Muscle of back (tissue), 13 donors: ENCODE data around the gene LACTB. TPM values are rescaled to one million over a fixed set of nuclear protein-coding genes. Genes with fewer than 3 reads are reported as not detected.
A peak's percentile ranks its signal among the peaks of the same experiment; 100 is the strongest.

Experiments used
- DNase-seq, 3 donors: peaks; one replicate each; pipeline versions ENCODE4 v3.0.0 to v3.0.0-alpha.2; 2013
- long read RNA-seq, 9 donors: transcript quantifications; one replicate each; lab custom pipeline, GENCODE V29; 2026
- polyA plus RNA-seq, 10 donors: library from polyadenylated mRNA; unstranded; fragments of 120-200 nt; gene quantifications; one replicate each; pipeline ENCODE4 v1.2.1, GENCODE V29; 2013; ENCODE audit not compliant: insufficient read length in 10 of 10

LACTB gene
- 10 to 100 TPM; 13.1 to 24.5 (median 16.0) TPM for polyA plus RNA-seq
- long read RNA-seq, donor 1, transcript LACTB-201 (6 exons, 1,972 nt), result major isoform, 6 of 7 reads
- long read RNA-seq, donor 1, partial matches to known transcripts, result 0 of 7 reads
- long read RNA-seq, donor 1, other reads (novel, unspliced or antisense), result 0 of 7 reads
- long read RNA-seq, donor 2, transcript LACTB-201 (6 exons, 1,972 nt), result major isoform, 6 of 7 reads
- long read RNA-seq, donor 2, partial matches to known transcripts, result 0 of 7 reads
- long read RNA-seq, donor 2, other reads (novel, unspliced or antisense), result 0 of 7 reads
- long read RNA-seq, donor 3, result 0 reads
- long read RNA-seq, donor 4, partial matches to known transcripts, result 0 of 4 reads
- long read RNA-seq, donor 4, other reads (novel, unspliced or antisense), result 0 of 4 reads
- long read RNA-seq, donor 5, partial matches to known transcripts, result 26 of 212 reads
- long read RNA-seq, donor 5, other reads (novel, unspliced or antisense), result 183 of 212 reads
- long read RNA-seq, donor 6, partial matches to known transcripts, result 0 of 6 reads
- long read RNA-seq, donor 6, other reads (novel, unspliced or antisense), result 0 of 6 reads
- long read RNA-seq, donor 7, partial matches to known transcripts, result 0 of 4 reads
- long read RNA-seq, donor 7, other reads (novel, unspliced or antisense), result 0 of 4 reads
- long read RNA-seq, donor 8, partial matches to known transcripts, result 0 of 2 reads
- long read RNA-seq, donor 8, other reads (novel, unspliced or antisense), result 0 of 2 reads
- long read RNA-seq, donor 9, result 0 reads

- DNase-seq, result peak; percentile 89 to 94 (median 91)
Measured at GRCh38 chr15:63121382-63122001, at the start of gene LACTB. Gene LACTB, plus strand, starts transcription at chr15:63121861. Its CDS starts 11 bp downstream, at chr15:63121872.

GRCh38 chr15:63072023-63072650 lies 49.5 kb upstream of the LACTB start:
- no peak for DNase-seq

- no peak for DNase-seq
Measured at GRCh38 chr15:63072809-63073277, 48.8 kb upstream of the LACTB start.

GRCh38 chr15:63073497-63074172 lies 48.0 kb upstream of the LACTB start:
- no peak for DNase-seq

GRCh38 chr15:63075015-63075983 lies 46.4 kb upstream of the LACTB start:
- DNase-seq, result peak in 1 of 3 donors; percentile 58

- no peak for DNase-seq
Measured at GRCh38 chr15:63075984-63076713, 45.5 kb upstream of the LACTB start.

- DNase-seq, result no peak
Measured at GRCh38 chr15:63076714-63077046, 45.0 kb upstream of the LACTB start.

- no peak for DNase-seq
Measured at GRCh38 chr15:63077952-63078351, 43.7 kb upstream of the LACTB start.

GRCh38 chr15:63079947-63080626 lies 41.6 kb upstream of the LACTB start:
- DNase-seq, result no peak

- peak in 1 of 3 donors; percentile 49 for DNase-seq
Measured at GRCh38 chr15:63080634-63081250, 40.9 kb upstream of the LACTB start.

GRCh38 chr15:63082366-63082765 lies 39.3 kb upstream of the LACTB start:
- no peak for DNase-seq

- no peak for DNase-seq
Measured at GRCh38 chr15:63083044-63083443, 38.6 kb upstream of the LACTB start.

GRCh38 chr15:63083541-63083940 lies 38.1 kb upstream of the LACTB start:
- no peak for DNase-seq

GRCh38 chr15:63084806-63085205 lies 36.9 kb upstream of the LACTB start:
- DNase-seq, result no peak

GRCh38 chr15:63085289-63085688 lies 36.4 kb upstream of the LACTB start:
- no peak for DNase-seq

- peak in 1 of 3 donors; percentile 73 for DNase-seq
Measured at GRCh38 chr15:63086271-63086670, 35.4 kb upstream of the LACTB start.

GRCh38 chr15:63086947-63087346 lies 34.7 kb upstream of the LACTB start:
- no peak for DNase-seq

- no peak for DNase-seq
Measured at GRCh38 chr15:63088533-63089245, 33.0 kb upstream of the LACTB start.
